ENCODE results near the gene TBATA.

The TBATA gene

GRCh38 chr10:70785190-70785589 is at the start of gene TBATA:
Gene TBATA, minus strand, starts transcription at chr10:70785377. Its CDS starts 1,998 bp downstream, at chr10:70783379.
- no peak for DNase-seq (ENCODE audit: low read depth)

- DNase-seq (ENCODE audit: low read depth), result no peak
Observed at GRCh38 chr10:70834441-70835151, 49.4 kb upstream of the TBATA start.

- no peak for DNase-seq (ENCODE audit: low read depth)
Observed at GRCh38 chr10:70834021-70834420, 48.8 kb upstream of the TBATA start.

GRCh38 chr10:70833601-70834000 is 48.4 kb upstream of the TBATA start:
- no peak for DNase-seq (ENCODE audit: low read depth)

- DNase-seq (ENCODE audit: low read depth), result no peak
Observed at GRCh38 chr10:70832852-70833528, 47.8 kb upstream of the TBATA start.

GRCh38 chr10:70832221-70832620 is 47.0 kb upstream of the TBATA start:
- DNase-seq (ENCODE audit: low read depth), result no peak

GRCh38 chr10:70830164-70830563 is 45.0 kb upstream of the TBATA start:
- no peak for DNase-seq (ENCODE audit: low read depth)

GRCh38 chr10:70829543-70829942 is 44.4 kb upstream of the TBATA start:
- no peak for DNase-seq (ENCODE audit: low read depth)

- no peak for DNase-seq (ENCODE audit: low read depth)
Observed at GRCh38 chr10:70828923-70829322, 43.7 kb upstream of the TBATA start.

- no peak for DNase-seq (ENCODE audit: low read depth)
Observed at GRCh38 chr10:70827086-70827757, 42.0 kb upstream of the TBATA start.

- DNase-seq (ENCODE audit: low read depth), result no peak
Observed at GRCh38 chr10:70822076-70822820, 37.1 kb upstream of the TBATA start.

- DNase-seq (ENCODE audit: low read depth), result no peak
Observed at GRCh38 chr10:70820976-70821750, 36.0 kb upstream of the TBATA start.

GRCh38 chr10:70816220-70816894 is 31.2 kb upstream of the TBATA start:
- DNase-seq (ENCODE audit: low read depth), result peak; percentile 35

GRCh38 chr10:70815504-70816219 is 30.5 kb upstream of the TBATA start, which contains the start of gene SGPL1:
Gene SGPL1, plus strand, starts transcription at chr10:70815948. Its CDS starts 906 bp downstream, at chr10:70816854.
- peak; percentile 80 for DNase-seq (ENCODE audit: low read depth)

GRCh38 chr10:70814126-70814525 is 28.9 kb upstream of the TBATA start:
- no peak for DNase-seq (ENCODE audit: low read depth)

- no peak for DNase-seq (ENCODE audit: low read depth)
Observed at GRCh38 chr10:70812814-70813213, 27.6 kb upstream of the TBATA start.

- no peak for DNase-seq (ENCODE audit: low read depth)
Observed at GRCh38 chr10:70811881-70812280, 26.7 kb upstream of the TBATA start.

GRCh38 chr10:70810967-70811366 is 25.8 kb upstream of the TBATA start:
- no peak for DNase-seq (ENCODE audit: low read depth)

GRCh38 chr10:70809726-70810125 is 24.5 kb upstream of the TBATA start:
- no peak for DNase-seq (ENCODE audit: low read depth)

GRCh38 chr10:70809011-70809611 is 23.9 kb upstream of the TBATA start:
- DNase-seq (ENCODE audit: low read depth), result no peak

Measured in stimulated activated CD8-positive, alpha-beta memory T cell treated with anti-CD3 and anti-CD28 coated beads, Interleukin-4, amount 100 ng/mL, for 24 hours (primary cell).